ENCODE data around the gene RNF213. TPM values are rescaled to one million over a fixed set of nuclear protein-coding genes. Genes with fewer than 3 reads are reported as not detected.
"Not testable (repeated sequence)": the region's sequence is repeated elsewhere in the genome, so short reads cannot be mapped to it uniquely, and the experiment has no call there.

The RNF213 gene
- total and polyA plus RNA-seq, 10 donors: 36.7 to 481 (median 337) TPM

DNA sequence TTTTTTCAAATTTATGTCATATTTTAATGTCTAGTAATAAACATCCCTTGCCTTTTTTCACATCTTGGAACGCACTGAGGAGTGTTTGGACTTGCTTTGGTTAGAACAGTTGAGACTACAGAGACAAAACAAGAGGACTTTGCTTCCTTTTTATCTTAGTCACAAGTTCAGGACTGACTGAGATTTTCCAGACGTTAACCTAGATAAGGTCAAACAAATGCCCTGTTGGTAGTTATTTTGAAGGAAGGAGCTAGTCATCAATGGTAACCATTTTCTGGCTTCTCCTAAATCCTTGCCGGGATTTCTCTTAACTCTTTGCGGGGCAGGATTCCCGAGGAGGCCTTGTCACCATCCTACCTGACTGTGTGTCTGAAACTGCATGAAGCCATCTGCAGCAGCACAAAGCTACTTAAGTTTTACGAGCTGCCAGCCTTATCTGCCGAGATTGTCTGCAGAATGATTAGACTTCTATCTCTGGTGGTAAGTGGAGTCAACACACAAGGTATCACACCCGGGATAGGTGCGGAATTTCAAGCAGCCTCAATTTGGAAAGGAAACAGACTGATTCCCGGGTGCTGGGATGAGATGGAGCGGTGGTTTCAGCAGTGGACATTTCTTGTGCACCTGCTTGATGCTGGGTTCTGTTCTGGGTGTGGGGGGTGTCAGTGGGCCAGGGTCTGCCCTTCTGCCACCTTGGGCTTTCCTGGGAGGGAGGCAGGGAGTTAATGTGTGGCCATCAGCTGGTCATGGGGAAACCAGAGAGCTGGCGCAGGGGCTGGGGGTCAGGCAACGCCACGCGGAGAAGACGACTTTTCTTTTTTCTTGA is 48.3 kb downstream of the RNF213 start:
- Histone ChIP-seq H3K4me1 (peaks cover 0 to 11% (median 3%) of the 10 kb centered on the region in 6 donors), H3K36me3 (peaks cover 6 to 97% (median 94%) of the 10 kb centered on the region in 6 donors), H3K27me3 (replicated peaks in 1 of 7) (no peaks in the 10 kb centered on the region), H3K27ac (no peak overlapping the region), H3K9me3 (peaks cover 0 to 10% (median 8%) of the 10 kb centered on the region in 8 donors), H3K4me3 (no peak overlapping the region)
- intact Hi-C loops (cut with DNase I; ENCODE audit: low total_unique reads): no loop called here
- TF ChIP-seq POLR2A (IDR thresholded peaks at IDR 0.05) (no peak), POLR2AphosphoS5 (IDR thresholded peaks at IDR 0.05) (peak in 1 of 3 donors; percentile 8)
- DNase-seq: peak; percentile 29
- 86 to 95% (median 89%) methylated on average over 16 of the region's 16 CpGs for WGBS, 5 donors

DNA sequence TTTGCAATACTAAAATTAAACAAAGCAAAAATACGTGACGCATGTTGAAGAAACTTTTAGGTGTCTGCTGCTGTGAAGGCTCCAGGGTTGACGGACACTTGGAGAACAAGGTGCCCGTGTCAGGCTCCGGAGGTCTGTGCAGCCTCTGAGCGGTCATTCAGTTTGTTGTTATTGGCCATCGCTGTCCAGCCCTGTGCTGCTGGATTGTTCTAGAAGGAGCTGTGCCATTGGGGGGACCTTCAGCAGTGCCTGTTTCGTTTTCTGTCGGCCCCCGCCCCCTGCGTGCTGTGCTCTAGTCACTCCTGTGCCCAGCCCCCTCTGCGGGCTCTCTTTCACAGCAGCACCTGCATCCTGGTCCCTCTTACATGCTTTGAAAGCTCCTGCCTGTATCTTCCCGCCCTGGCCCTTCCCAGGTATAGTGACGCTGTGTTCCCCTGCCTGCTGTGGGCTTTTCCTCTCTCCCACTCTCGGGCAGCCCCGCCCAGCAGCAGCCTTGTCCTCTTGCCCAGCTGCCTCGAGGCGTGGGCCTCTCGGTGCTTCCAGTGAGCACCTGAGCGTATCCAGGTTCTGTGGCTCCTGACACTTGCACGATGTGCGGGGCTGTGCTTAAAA is 50.7 kb downstream of the RNF213 start:
- peaks cover 0 to 11% (median 3%) of the 10 kb centered on the region in 6 donors for H3K4me1 ChIP-seq
- no peak overlapping the region for H3K4me3 ChIP-seq
- TF ChIP-seq, protein P1, sequence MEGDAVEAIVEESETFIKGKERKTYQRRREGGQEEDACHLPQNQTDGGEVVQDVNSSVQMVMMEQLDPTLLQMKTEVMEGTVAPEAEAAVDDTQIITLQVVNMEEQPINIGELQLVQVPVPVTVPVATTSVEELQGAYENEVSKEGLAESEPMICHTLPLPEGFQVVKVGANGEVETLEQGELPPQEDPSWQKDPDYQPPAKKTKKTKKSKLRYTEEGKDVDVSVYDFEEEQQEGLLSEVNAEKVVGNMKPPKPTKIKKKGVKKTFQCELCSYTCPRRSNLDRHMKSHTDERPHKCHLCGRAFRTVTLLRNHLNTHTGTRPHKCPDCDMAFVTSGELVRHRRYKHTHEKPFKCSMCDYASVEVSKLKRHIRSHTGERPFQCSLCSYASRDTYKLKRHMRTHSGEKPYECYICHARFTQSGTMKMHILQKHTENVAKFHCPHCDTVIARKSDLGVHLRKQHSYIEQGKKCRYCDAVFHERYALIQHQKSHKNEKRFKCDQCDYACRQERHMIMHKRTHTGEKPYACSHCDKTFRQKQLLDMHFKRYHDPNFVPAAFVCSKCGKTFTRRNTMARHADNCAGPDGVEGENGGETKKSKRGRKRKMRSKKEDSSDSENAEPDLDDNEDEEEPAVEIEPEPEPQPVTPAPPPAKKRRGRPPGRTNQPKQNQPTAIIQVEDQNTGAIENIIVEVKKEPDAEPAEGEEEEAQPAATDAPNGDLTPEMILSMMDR (IDR thresholded peaks at IDR 0.05 in 8 of 11, conservative IDR thresholded peaks at IDR 0.05 in 3 of 11): no peak
- peak in 1 of 3 donors; percentile 61 for TF ChIP-seq POLR2AphosphoS5 (IDR thresholded peaks at IDR 0.05)
- TF ChIP-seq POLR2A (IDR thresholded peaks at IDR 0.05): no peak
- intact Hi-C loops (cut with DNase I; ENCODE audit: low total_unique reads): no loop called here
- 94 to 96% (median 95%) methylated on average over 22 of the region's 22 CpGs for WGBS, 5 donors
- H3K27ac ChIP-seq: peak overlapping the region in 3 of 8 donors; percentile 15 to 41 (median 18)
- H3K9me3 ChIP-seq: no peaks in the 10 kb centered on the region
- no peaks in the 10 kb centered on the region for H3K27me3 ChIP-seq (replicated peaks in 1 of 7)
- peak; percentile 40 for DNase-seq
- H3K36me3 ChIP-seq: peaks cover 6 to 81% (median 75%) of the 10 kb centered on the region in 6 donors

DNA sequence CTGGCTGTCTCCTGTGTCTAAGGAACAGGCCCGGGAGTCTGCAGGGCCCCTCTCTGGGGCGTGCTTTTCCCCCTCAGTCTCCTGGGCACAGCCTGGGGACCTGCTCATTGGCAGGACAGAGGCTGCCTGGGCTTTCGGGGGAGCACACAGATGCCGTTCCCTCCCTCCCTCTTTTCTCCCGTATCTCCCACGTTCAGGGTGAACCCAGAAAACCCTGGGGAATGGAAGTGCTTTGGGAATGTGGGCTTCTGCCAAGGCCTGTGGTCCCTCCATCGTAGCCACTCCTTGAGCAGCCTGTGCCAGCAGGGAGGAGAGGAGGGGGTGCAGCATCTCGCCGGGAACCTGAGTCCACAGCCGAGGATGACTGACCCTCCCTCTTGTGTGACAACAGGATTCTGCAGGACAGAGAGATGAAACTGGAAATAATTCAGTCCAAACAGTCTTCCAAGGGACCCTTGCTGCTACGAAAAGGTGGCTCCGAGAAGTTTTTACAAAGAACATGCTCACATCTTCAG is 52.0 kb downstream of the RNF213 start:
- intact Hi-C loops (cut with DNase I; ENCODE audit: low total_unique reads): no loop called here
- peaks cover 6 to 81% (median 75%) of the 10 kb centered on the region in 6 donors for H3K36me3 ChIP-seq
- H3K27me3 ChIP-seq (replicated peaks in 1 of 7): no peaks in the 10 kb centered on the region
- whole genome bisulfite sequencing, 5 donors: 91 to 99% (median 98%) methylated on average over 12 of the region's 12 CpGs
- no peak overlapping the region for H3K4me3 ChIP-seq
- peak; percentile 40 for DNase-seq
- TF ChIP-seq POLR2A (IDR thresholded peaks at IDR 0.05) (no peak), POLR2AphosphoS5 (IDR thresholded peaks at IDR 0.05) (no peak)
- TF ChIP-seq, protein P1 (IDR thresholded peaks at IDR 0.05 in 8 of 11, conservative IDR thresholded peaks at IDR 0.05 in 3 of 11): no peak
- H3K27ac ChIP-seq: peak overlapping the region in 1 of 8 donors; percentile 41
- H3K9me3 ChIP-seq: no peaks in the 10 kb centered on the region
- H3K4me1 ChIP-seq: peaks cover 0 to 11% (median 3%) of the 10 kb centered on the region in 6 donors

DNA sequence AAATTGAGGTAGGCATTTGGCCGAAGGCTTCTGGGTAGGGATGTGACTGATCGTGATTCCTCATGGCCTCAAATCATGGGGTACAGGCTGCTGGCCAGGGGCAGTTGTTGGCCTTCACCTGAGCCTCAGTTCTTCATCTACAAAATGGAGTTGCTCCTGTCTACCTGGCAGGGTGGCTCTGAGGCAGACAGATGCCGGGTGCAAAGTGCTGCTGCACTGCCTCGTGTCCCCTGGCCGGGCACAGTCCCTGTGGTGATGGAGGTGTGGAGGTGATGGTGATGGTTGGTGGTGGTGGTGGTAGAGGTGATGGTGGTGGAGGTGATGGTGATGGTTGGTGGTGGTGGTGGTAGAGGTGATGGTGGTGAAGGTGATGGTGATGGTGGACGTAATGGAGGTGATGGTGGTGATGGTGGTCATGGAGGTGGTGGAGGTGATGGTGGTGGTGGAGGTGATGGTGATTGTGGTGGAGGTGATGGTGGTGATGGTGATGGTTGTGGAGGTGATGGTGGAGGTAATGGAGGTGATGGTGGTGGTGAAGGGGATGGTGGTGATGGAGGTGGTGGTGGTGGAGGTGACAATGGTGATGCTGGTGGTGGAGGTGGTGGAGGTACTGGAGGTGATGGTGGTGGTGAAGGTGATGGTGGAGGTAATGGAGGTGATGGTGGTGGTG is 52.6 kb downstream of the RNF213 start:
- DNase-seq: peak; percentile 27
- intact Hi-C loops (cut with DNase I; ENCODE audit: low total_unique reads): no loop called here
- no peaks in the 10 kb centered on the region for H3K9me3 ChIP-seq
- peaks cover 0 to 11% (median 3%) of the 10 kb centered on the region in 6 donors for H3K4me1 ChIP-seq
- H3K4me3 ChIP-seq: no peak overlapping the region
- H3K36me3 ChIP-seq: peaks cover 3 to 81% (median 75%) of the 10 kb centered on the region in 6 donors
- no peaks in the 10 kb centered on the region for H3K27me3 ChIP-seq (replicated peaks in 1 of 7)
- peak in 1 of 3 donors; percentile 39 for TF ChIP-seq POLR2AphosphoS5 (IDR thresholded peaks at IDR 0.05)
- TF ChIP-seq, protein P1 (IDR thresholded peaks at IDR 0.05 in 8 of 11, conservative IDR thresholded peaks at IDR 0.05 in 3 of 11): no peak
- 95 to 100% (median 96%) methylated on average over 6 of the region's 6 CpGs for WGBS, 5 donors
- H3K27ac ChIP-seq: peak overlapping the region in 1 of 8 donors; percentile 24

DNA sequence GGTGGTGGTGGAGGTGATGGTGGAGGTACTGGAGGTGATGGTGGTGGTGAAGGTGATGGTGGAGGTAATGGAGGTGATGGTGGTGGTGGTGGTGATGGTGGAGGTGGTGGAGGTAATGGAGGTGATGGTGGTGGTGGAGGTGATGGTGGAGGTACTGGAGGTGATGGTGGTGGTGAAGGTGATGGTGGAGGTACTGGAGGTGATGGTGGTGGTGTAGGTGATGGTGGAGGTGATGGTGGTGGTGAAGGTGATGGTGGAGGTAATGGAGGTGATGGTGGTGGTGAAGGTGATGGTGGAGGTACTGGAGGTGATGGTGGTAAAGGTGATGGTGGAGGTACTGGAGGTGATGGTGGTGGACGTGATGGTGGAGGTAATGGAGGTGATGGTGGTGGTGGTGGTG is 53.3 kb downstream of the RNF213 start:
- H3K27ac ChIP-seq; H3K9me3 ChIP-seq; H3K27me3 ChIP-seq (replicated peaks in 1 of 7); intact Hi-C loops (cut with DNase I; ENCODE audit: low total_unique reads); H3K4me3 ChIP-seq; DNase-seq: not testable (repeated sequence)
- WGBS, 5 donors: 90 to 100% (median 100%) methylated on average over 1 of the region's 1 CpG
- Histone ChIP-seq H3K4me1 (peaks cover 0 to 11% (median 3%) of the 10 kb centered on the region in 6 donors), H3K36me3 (peaks cover 3 to 81% (median 75%) of the 10 kb centered on the region in 6 donors)
